Measurements from ENCODE around the gene TRPM3.
A peak's percentile ranks its signal among the peaks of the same experiment; 100 is the strongest.

TRPM3 gene

GRCh38 chr9:70485273-70485858 is 636.1 kb downstream of the TRPM3 start:
- peak; percentile 49 for DNase-seq (ENCODE audit: low spot score)

- peak; percentile 90 for DNase-seq (ENCODE audit: low spot score)
These were observed 636.9 kb downstream of the TRPM3 start for GRCh38 chr9:70484232-70485130.

- DNase-seq (ENCODE audit: low spot score) = no peak
These were observed 640.0 kb downstream of the TRPM3 start for GRCh38 chr9:70481471-70481870.

GRCh38 chr9:70480405-70480980 is 640.9 kb downstream of the TRPM3 start:
- DNase-seq (ENCODE audit: low spot score) = peak; percentile 94

- no peak for DNase-seq (ENCODE audit: low spot score)
These were observed 641.5 kb downstream of the TRPM3 start for GRCh38 chr9:70479880-70480291.

All from Ammon's horn (tissue), 1 donor.